NCI-H187 (cell line): ENCODE results near the gene CYRIA.

Source experiments
- DNase-seq, 2 experiments: peaks; one replicate each; lab custom pipeline; 2025; lab: John Stamatoyannopoulos, UW

The CYRIA gene

GRCh38 chr2:16629770-16630169 lies 35.9 kb downstream of the CYRIA start:
- no peak for DNase-seq

GRCh38 chr2:16629044-16629443 lies 36.6 kb downstream of the CYRIA start:
- DNase-seq = no peak

GRCh38 chr2:16628314-16628713 lies 37.3 kb downstream of the CYRIA start:
- DNase-seq = no peak

- DNase-seq = no peak
Measured at GRCh38 chr2:16626997-16627605, 38.5 kb downstream of the CYRIA start.

GRCh38 chr2:16626497-16626896 lies 39.1 kb downstream of the CYRIA start:
- no peak for DNase-seq

GRCh38 chr2:16625759-16626158 lies 39.9 kb downstream of the CYRIA start:
- no peak for DNase-seq

GRCh38 chr2:16625201-16625729 lies 40.4 kb downstream of the CYRIA start:
- DNase-seq = no peak

GRCh38 chr2:16624436-16624780 lies 41.2 kb downstream of the CYRIA start:
- DNase-seq = no peak

GRCh38 chr2:16623564-16624435 lies 41.8 kb downstream of the CYRIA start:
- DNase-seq = no peak

- DNase-seq = no peak
Measured at GRCh38 chr2:16623031-16623430, 42.6 kb downstream of the CYRIA start.

- DNase-seq = no peak
Measured at GRCh38 chr2:16622399-16622968, 43.1 kb downstream of the CYRIA start.

- no peak for DNase-seq
Measured at GRCh38 chr2:16621316-16621715, 44.3 kb downstream of the CYRIA start.

- DNase-seq = no peak
Measured at GRCh38 chr2:16620590-16620989, 45.0 kb downstream of the CYRIA start.

- DNase-seq = no peak
Measured at GRCh38 chr2:16619576-16620245, 45.9 kb downstream of the CYRIA start.

GRCh38 chr2:16617282-16618266 lies 48.1 kb downstream of the CYRIA start:
- peak in 1 of 2 experiments; percentile 19 for DNase-seq
